Measurements from ENCODE around the gene RALGAPA2. TPM values are rescaled to one million over a fixed set of nuclear protein-coding genes. Genes with fewer than 3 reads are reported as not detected.

Gene RALGAPA2
- 9.8 and 12.1 TPM in 2 replicates for total RNA-seq (2022)
- percentile 61 among the genes with signal in this experiment for Bru-seq, nascent RNA
- BruChase-seq, experiment 1, labeled RNA remaining after a 6-hour chase, result percentile 54 among the genes with signal in this experiment
- BruChase-seq, experiment 2, labeled RNA remaining after a 2-hour chase, result percentile 58 among the genes with signal in this experiment
- long read RNA-seq, partial matches to known transcripts, result 6 of 14 reads
- long read RNA-seq, other reads (novel, unspliced or antisense), result 8 of 14 reads

GRCh38 chr20:20712474-20713243, at the start of gene RALGAPA2:
Gene RALGAPA2, minus strand, starts transcription at chr20:20712644. Its CDS starts 164 bp downstream, at chr20:20712480.
- POLR2A ChIA-PET, result interaction anchor here (0.6 to 2.4 kb wide), 30 partner anchors 8 to 660 kb away, joined by 3 to 23 read pairs (median 4); partner anchors contain the start of gene XRN2
- no TSS peak for BruUV-seq (replicated peaks)
- H3K4me1 Mint-ChIP-seq (ENCODE audit: insufficient read depth, unreplicated experiment), result peaks cover 16% of the 10 kb centered on the region
- peak; percentile 97 for DNase-seq (ENCODE audit: unreplicated experiment)
- peaks cover 4% of the 10 kb centered on the region for H3K36me3 Mint-ChIP-seq (ENCODE audit: insufficient read depth, unreplicated experiment)
- H3K27ac Mint-ChIP-seq (ENCODE audit: low read depth, unreplicated experiment), result peak within 1 kb of the TSS; percentile 91
- intact Hi-C loops (cut with micrococcal nuclease), result loop anchor here (1.0 kb wide), 1 partner anchor 68 kb away; no protein-coding TSS in a partner anchor
- TF ChIP-seq CTCF (IDR thresholded peaks at IDR 0.05; ENCODE audit: unreplicated experiment), result no peak
- CTCF ChIA-PET, result interaction anchor here (0.6 to 3.7 kb wide), 13 partner anchors 11 to 147 kb away, joined by 3 to 27 read pairs (median 3); no protein-coding TSS in a partner anchor
- no peaks in the 10 kb centered on the region for H3K9me3 Mint-ChIP-seq (ENCODE audit: unreplicated experiment)
- H3K27me3 Mint-ChIP-seq (ENCODE audit: insufficient read depth, unreplicated experiment), result no peaks in the 10 kb centered on the region
- H3K4me3 Mint-ChIP-seq (ENCODE audit: unreplicated experiment), result peak within 1 kb of the TSS; percentile 87

- TF ChIP-seq CTCF (IDR thresholded peaks at IDR 0.05; ENCODE audit: unreplicated experiment), result no peak
- Mint-ChIP-seq H3K4me3 (ENCODE audit: unreplicated experiment) (no peak overlapping the region), H3K27ac (ENCODE audit: low read depth, unreplicated experiment) (no peak overlapping the region), H3K4me1 (ENCODE audit: insufficient read depth, unreplicated experiment) (peaks cover 12% of the 10 kb centered on the region), H3K36me3 (ENCODE audit: insufficient read depth, unreplicated experiment) (no peaks in the 10 kb centered on the region), H3K27me3 (ENCODE audit: insufficient read depth, unreplicated experiment) (no peaks in the 10 kb centered on the region), H3K9me3 (ENCODE audit: unreplicated experiment) (no peaks in the 10 kb centered on the region)
- intact Hi-C loops (cut with micrococcal nuclease), result no loop called here
- no TSS peak for BruUV-seq (replicated peaks)
- ChIA-PET CTCF (interaction anchor here (0.6 to 3.8 kb wide), 11 partner anchors 8 to 202 kb away, joined by 3 to 17 read pairs (median 4); no protein-coding TSS in a partner anchor), POLR2A (interaction anchor here (1.0 to 2.1 kb wide), 9 partner anchors 11 to 542 kb away, joined by 3 to 11 read pairs (median 4); partner anchors contain the start of genes RALGAPA2 and XRN2)
- no peak for DNase-seq (ENCODE audit: unreplicated experiment)
Measured at GRCh38 chr20:20761301-20761700, 48.9 kb upstream of the RALGAPA2 start.

- Mint-ChIP-seq H3K4me1 (ENCODE audit: insufficient read depth, unreplicated experiment) (peaks cover 10% of the 10 kb centered on the region), H3K4me3 (ENCODE audit: unreplicated experiment) (no peak overlapping the region), H3K27ac (ENCODE audit: low read depth, unreplicated experiment) (no peak overlapping the region), H3K9me3 (ENCODE audit: unreplicated experiment) (no peaks in the 10 kb centered on the region), H3K27me3 (ENCODE audit: insufficient read depth, unreplicated experiment) (no peaks in the 10 kb centered on the region), H3K36me3 (ENCODE audit: insufficient read depth, unreplicated experiment) (no peaks in the 10 kb centered on the region)
- CTCF ChIA-PET, result interaction anchor here (0.6 to 3.8 kb wide), 2 partner anchors 11 to 66 kb away, joined by 4 to 17 read pairs; no protein-coding TSS in a partner anchor
- POLR2A ChIA-PET, result interaction anchor here (1.5 kb wide), 1 partner anchor 14 kb away, joined by 4 read pairs; no protein-coding TSS in a partner anchor
- no peak for DNase-seq (ENCODE audit: unreplicated experiment)
- BruUV-seq (replicated peaks), result no TSS peak
- intact Hi-C loops (cut with micrococcal nuclease), result no loop called here
- TF ChIP-seq CTCF (IDR thresholded peaks at IDR 0.05; ENCODE audit: unreplicated experiment), result no peak
Measured at GRCh38 chr20:20759132-20759531, 46.7 kb upstream of the RALGAPA2 start.

Data from MCF 10A (cell line).